Fibroblast of the conjunctiva (primary cell): ENCODE measurements around the gene OTUB2.

Experiments used
- DNase-seq: peaks from one replicate; pipeline ENCODE4 v3.0.0-alpha.2; 2010; ENCODE audit warnings: low read depth

Gene OTUB2

DNA sequence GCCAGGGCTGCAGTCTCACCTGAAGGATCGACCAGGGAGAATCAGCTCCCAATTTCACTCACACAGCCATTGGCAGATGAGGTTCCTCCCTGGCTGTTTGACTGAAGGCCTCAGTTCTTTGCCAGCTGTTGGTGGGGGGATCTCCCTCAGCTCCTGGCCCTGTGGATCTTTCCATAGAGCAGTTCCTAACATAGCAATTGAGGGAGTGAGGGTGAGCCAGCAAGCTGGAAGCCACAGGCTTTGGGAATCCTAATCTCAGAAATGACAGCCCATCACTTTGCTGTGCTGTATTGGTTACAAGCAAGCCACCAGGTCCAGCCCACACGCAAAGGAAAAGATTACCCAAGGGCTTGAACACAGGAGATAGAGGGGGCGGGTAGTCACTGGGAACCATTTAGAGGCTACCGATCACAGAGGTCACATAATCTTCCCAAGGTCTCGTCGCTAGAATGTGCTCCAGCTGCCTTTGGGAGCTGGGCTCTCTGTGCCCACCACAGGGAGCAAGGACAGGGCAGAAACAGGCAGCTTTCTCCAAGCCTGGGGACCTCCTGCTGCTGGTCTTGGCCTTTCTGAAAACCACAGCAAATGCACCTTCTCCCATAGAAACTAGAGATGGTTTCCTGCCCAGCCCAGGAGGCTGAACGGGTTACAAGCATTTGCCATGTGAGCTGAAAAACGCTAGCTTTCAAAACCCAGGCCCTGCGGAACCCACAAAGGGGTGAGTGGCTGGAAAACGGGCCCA, 4.6 kb upstream of the OTUB2 start:
- DNase-seq, result no peak

DNA sequence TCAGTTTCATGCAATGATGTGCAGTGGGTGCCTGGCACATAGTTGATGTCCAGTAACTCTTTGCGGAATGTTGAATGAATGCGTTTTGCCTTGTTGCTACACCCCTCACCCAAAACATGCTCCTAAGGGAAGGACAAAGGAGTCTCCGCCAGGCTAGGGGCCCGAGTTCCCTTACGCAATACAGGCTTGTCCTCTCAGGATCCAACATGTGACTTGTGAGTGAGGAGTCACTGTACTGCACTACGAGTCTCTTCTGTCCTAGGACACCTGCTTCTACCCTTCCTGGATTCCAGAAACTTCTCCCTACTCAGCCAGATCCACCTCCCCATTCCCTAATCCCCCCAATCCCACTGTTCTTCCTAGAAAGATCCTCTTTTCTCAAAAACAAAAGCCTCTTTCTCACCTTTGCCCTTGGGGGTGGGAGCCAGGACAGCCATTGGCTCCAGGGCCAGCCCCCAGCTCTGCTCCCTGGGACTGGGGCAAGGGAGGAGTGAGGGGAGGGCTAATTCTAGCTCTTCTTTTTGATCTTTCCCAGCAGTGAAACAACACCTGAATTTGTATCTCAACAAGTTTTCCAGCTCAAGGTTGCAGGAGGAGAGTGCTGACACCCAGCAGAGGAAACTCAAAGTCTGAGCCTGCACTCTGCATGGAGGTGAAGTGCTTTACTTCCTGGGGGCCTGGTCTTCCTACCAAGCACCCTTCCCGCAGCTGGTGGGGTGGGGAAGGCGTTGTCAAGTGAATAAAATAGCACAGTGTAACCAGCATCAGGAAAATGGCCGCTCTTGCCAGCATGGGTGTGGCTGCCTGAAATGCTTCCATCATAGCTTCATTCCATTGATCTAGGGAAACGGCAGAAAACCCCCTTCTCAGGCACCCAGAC, 3.4 kb upstream of the OTUB2 start:
- DNase-seq, result no peak

DNA sequence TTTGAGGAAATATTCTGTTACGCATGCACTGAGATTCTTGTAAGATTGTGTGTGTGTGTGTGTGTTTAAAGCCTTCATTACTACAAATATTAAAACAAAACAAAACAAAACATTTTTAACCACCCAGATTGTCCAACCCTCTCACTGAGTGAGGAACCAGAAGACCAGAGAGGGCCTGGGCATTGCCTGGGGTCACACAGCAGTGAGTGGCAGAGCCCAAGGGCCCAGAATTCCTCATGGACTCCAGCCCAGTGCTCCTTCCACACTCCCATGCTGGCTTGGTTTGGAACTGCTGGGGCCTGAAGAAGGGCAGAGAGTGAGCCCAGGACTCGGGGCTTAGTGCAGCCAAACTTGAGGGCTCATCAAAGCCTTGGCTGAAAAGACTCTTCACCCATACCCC, 1.6 kb upstream of the OTUB2 start:
- no peak for DNase-seq

DNA sequence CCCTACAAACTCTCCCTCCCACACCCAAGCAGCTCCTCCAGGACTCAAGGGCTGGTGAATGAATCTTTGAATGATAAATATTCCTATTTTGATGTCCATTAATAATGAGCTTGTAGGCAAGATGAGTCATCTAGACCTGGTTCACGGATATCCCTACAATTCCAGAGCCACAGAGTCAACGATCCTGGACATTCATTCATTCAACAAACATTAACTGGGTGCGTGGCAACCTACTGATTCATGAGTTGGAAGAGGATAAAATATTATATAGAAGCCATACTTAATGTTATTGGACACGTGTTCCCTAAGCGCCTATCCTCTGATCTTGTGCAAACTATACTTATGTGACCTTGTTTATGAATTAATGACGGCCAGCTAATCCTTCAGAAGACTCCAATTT, 420 bp upstream of the OTUB2 start:
- no peak for DNase-seq

DNA sequence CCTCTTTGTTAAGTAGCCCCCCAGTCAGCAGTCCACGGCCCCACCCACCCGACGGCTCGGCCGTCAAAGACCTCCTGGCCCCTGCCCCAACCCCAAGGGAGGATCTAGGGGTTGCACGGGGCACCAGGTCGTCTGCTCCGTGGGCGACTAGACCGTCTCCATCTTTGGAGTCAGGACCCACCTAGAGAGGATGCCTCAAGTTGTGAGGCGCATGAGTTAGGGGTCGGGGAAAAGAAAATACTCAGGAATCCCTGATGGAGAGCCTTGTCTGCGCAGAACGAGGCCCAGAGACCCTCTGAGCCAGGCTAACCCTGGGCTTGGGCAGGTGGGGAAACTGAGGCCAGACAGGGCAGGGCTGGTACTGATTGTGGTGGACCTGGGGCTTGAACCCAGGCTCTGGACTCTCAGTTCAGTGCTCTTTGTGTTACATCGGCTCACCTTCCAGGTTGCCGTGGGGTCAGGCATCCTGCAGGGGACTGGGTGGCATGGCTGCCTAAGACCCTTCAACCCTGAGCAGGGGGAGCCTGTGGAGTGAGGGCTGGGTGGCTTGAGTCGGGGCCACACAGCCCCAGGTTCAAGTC, 839 bp downstream of the OTUB2 start:
- no peak for DNase-seq

DNA sequence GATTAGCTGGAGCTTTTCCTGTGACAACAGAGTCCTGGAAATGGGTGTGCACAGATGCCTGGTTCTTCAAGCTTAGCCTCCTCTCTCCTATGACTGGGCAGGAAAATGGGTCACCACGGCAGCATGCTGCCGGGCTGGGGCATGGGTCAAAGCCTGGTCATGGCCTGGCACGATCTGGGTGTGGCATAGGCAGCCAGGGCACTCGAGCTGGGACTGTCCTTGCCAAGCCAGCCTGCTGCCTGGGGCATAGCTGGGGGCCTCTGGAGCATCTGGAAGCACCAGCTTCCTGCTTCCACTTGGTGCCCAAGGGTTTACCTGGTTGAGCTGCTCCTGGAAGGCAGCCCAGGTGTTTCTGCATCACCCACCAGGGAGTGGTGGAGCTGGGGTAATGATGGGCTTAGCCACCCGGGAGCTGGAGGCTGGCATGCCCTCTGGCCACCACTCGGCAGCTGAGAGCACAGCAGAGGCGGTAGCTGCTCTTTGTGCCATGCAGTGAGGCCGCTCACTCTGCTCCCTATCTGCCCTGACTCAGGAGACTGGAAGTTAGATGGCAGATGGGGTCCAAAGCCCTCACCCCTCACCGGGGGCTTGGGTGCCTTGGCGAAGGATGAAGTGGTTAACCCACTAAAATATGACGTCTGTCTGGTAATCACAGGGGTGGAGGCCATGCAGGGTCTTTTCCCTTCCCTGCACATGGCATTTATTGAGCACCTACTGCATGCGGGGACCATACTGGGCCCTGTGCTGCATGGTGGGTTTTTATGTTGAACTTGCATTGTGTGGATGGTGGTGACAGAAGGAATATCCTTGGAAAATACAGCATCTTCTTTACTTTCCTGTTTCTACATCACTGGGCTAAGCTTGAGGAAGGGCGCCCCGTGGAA, 1.7 kb downstream of the OTUB2 start:
- DNase-seq, result no peak

DNA sequence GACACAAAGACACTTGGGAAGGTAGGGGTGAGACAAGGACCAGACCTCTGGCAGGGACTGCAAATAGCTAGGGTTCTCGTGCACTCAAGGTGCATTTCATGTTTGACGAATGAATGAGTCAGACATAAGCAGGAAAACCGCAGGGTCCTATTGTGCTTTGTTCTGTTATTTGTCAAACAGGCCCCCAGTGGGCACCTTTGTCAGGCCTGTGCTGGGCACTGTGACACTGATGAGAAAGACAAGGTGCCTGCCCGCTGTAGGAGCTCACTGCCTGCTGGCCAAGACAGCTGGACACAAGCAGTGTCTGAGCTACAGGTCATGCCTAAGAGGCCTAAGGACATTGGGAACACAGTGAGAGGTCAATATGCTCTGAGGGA, 2.3 kb downstream of the OTUB2 start:
- DNase-seq, result no peak

DNA sequence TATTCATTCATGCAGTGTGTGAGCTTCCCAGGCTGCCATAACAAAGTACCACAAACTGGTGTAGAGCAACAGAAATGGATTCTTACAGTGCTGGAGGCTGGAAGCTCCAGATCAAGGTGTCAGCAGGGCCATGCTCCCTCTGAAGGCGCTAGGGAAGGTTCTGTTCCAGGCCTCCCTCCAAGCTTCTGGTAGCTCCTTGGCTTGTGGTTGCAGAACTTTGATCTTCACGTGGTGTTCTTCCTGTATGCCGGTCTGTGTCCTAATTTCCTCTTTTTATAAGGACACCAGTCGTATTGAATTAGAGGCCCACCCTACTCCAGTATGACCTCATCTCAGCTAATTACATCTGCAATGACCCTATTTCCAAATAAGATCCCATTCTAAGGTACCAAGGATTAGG, 3.1 kb downstream of the OTUB2 start:
- no peak for DNase-seq

DNA sequence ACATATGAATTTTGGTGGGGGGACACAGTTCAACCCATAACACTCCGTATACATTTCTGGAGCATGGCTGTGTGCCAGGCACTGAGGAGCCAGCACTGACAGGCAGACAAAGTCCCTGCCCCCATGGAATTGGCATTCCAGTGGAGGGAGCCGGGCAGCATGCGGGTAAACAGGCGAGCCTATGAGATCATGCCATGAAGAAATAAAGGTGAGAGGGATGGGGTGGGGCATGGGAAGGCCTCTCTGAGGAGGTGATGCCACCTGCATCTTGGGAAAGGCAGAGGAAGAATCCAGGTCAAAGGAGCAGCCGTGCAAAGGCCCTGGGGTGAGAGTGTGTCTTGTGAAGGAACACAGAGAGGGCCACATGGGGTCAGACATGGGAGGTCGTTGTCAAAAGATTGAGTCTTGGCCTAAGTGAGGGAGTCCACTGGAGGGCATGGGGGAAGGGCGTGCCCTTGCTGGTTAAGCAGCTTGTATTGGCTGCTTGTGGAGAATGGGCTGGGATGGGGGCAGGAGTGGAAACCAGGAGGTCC, 3.6 kb downstream of the OTUB2 start:
- DNase-seq, result no peak

DNA sequence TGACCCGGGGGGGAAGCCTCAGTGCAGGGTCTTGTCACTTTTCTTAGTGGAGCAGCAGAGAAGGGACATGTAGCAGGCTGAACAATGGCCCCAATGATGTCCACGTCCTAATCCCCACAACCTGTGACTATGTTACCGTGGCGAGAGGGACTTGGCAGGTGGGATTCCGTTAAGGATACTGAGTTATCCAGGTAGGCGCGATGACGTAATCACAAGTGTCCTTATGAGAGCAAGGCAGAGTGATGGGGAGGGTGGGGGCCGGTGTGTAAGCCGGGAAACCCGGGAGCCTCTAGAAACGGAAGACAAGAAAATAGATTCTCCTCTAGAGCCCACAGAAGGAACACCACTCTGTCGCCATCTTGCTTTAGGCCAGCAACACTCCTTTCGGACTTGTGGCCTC, 4.4 kb downstream of the OTUB2 start:
- DNase-seq, result no peak

DNA sequence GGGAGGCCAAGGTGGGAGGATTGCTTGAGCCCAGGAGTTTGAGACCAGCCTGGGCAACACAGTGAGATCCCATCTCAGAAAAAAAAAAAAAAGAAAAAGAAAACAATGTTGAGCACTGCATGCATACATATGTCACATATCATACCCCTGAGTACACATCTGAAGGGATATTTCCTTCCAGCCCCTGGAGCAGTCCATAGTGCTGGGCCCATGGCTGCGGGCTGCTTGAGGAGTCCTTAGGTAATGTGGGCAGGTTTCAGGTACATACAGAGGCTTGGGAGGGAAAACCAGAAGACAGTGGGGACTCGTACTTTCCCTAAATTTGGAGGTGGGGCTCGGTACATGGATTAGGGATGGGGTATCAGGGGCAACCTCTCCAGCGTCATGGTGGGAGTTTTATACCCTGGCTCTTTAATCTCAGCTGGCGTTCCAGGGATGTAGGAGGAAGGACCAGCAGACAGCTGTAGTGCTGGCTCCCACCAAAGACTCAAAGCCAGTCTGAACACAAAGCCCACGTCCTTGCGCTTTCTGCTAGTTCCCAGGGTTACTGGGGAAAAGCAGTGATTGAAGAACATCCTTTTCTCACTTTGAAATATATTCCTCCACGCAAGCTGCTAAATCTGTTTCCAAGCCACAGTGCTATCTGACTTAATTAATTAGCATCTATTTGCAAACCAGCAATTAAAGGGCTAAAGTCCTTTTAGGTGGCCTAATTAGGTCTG, 5.2 kb downstream of the OTUB2 start:
- DNase-seq, result no peak

DNA sequence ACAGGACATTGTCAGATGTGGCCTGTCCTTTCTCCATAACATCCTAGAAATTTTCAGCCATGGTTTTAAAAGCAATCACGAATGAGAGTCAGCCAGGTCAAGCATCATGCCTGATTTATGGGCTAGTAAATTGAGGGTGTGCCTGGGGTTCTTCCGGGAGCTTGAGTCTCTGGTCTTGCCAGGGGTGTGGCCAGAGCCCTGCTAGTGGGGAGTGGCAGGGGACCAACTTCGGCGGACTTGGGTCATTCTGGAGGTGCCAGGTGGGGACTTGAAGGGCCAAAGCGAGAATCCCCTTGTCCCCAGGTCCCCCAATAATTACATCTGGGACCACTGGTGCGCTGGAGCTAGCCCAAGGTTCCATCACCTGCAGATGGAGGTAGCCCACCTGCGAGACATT, 5.7 kb downstream of the OTUB2 start:
- DNase-seq, result no peak

DNA sequence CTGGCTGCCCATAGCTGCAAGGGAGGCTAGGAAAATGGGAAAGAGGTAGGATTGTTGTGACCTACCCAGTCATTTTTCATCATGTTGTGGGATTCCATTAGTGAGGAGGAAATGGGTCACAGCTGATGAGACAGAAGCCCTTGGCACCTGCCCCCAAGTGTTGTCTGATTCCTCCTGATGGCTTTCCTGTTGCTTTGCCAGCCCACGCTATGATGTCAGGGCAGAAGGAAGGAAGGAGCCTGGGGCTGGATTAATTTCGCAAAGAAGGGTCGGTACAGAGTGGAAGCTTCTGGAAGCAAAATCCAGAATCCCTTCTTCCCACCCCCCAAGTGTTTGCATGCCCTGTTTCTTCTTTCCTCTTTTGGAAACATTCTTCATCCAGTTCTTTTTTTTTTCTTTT, 8.7 kb downstream of the OTUB2 start:
- no peak for DNase-seq

DNA sequence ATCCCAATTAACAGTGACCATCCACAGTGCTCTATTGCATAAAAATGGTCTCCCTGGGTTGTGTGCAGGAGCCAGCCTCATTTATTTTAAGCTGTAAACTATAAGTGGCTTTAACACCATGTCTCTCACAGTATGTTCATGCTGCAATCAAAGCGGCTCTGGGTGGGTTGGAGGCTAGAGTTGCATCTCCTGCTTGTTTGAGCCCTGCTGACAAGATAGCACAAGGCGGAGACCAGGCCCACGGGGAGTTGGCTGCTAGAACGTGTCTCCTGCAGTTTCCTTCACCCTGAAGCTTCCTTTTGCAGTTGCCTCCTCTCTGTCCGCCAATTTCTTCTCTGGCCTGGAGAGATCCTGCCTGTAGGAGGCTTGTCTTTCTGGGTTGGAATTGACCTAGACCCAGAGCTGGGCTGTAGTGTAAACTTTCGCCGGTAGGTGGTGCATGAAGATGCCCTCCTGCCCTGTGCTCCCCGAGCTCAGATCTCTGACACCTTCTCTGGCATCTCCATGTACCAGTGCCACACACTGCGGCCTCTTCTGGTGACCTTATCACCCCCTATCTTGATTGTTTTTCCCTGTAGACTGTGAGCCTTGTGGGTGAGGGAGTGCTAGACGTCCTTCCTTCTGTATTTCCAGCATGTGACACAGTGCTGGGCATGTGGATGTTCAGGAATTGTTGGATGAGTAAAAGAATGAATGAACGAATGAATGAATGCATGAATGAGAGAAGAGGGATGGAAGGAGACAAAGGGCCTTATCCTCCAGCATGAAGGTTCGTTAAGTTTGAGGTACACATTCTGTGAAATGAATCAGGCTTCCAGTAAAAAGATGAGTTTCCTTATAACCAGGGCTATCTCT, 10.4 kb downstream of the OTUB2 start:
- DNase-seq, result peak; percentile 38

DNA sequence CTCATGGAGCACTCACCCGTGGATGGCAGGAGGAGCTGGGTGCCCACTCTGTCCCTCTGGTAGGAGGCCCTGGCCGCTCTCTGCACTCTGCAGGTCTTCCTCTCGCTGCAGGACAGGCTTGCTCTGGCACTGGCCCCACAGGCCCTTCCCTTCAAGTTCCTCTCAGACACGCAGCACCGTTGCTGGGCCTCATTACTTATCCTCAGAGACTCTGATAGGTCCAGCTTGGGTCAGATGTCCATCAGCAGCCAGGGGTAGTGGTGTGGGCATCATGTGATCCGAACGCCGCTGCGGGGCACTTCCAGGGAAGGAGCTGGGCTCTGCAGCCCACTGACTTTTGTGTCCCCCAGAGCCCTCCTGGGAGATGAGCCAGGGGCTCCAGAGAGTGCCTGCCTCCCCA, 11.8 kb downstream of the OTUB2 start:
- DNase-seq, result no peak

DNA sequence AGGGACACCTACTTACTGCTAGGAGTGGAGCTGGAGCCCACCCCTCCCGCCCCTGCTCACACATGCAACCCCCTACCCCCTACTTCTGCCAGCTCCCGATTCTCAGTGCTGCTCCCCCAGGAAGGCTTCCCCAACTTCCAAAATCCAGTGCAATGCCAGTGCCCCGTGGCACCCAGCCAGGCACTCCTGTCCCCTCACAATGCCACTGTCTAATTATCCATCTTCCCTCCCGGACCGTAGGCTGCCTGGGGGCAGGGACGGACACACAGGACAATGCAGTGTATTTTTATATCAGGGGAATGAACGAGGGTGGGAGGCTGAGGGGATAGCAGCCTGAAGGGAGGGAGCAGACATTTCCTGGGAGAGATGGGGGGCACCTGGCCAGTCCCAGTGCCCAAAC, 12.4 kb downstream of the OTUB2 start:
- no peak for DNase-seq

DNA sequence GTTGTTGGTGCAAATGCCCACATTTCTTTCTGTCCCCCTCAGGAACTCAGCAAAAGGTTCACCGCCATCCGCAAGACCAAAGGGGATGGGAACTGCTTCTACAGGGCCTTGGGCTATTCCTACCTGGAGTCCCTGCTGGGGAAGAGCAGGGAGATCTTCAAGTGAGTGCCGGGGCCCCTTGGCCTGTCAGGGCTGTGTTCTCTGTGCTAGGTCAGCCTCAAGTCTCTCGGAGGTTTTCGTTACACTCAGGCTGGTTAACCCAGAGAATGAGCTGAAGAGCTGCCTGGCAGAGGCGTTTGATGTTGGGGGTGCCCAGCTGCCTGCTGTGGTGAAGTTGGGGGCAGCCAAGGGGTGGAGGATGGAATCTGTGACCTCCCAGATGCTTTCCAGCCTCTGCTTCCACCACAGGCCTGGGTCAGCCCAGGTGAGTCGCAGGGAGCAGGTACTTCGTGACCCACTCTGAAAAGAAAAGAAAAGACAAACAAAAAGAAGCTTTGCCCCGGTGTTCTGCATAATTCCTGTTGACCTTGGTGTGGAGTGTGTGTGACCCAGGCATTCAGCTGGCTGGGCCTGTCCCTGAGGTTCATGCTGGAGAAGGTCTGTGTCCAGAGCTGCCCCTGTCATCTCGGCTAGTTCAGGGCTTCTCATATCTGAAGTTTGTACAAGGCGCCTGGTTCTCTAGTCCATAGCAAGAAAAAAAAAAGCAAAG, 12.9 kb downstream of the OTUB2 start:
- no peak for DNase-seq

DNA sequence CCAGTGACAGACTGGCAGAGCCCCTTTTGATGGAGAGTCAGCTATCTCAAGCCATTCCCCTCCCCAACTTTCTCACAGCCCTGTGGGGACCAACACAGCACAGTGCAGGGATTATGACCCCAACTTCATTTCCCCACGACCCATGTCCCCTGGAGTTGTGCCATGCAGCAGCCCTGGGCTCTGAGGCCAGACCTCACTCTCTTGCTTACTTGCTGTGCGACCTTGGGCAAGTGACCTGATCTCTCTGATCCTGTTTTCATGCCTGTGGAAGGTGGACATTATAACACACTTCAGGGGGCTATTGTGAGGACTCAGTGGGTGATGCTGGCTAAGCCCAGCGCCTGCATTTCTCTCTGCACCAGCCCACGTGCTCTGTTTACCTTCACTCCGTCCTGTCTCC, 14.1 kb downstream of the OTUB2 start:
- DNase-seq, result no peak

DNA sequence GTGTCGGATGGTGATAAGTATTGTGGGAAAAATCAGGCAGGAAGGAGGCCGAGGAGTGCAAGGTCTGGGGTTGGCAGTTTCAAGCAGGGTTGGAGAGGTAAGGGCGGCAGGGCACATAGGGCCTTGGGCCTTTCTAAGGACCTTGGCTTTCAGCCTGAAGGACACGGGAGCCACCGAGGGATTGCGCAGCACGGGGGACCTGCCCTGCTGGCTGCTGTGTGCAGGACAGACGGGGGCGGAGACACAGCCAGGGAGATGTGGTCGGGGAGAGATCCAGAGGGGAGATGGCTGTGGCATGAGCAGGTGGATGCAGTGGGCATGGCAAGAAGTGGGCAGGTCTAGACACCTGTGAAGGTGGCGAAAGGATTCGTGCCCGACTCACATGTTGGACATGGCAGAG, 14.7 kb downstream of the OTUB2 start:
- DNase-seq, result no peak
